Measurements from ENCODE around the gene TBC1D26.

- TF ChIP-seq YY1 (IDR thresholded peaks at IDR 0.05; ENCODE audit: insufficient read depth, insufficient read length) (no peak), SUZ12 (IDR thresholded peaks at IDR 0.05; ENCODE audit: extremely low read depth, insufficient read depth, insufficient read length) (no peak), ZNF274 (IDR thresholded peaks at IDR 0.05; ENCODE audit: low read depth, low read length) (no peak)
These were observed 45.6 kb downstream of the TBC1D26 start for GRCh38 chr17:15777717-15778116.
